OCI-LY3 (cell line): Measurements from ENCODE around the gene TNKS1BP1.

Experiments used
- CTCF ChIP-seq: fragments of 200-600, 300-600 bp; sonication (generic); IDR thresholded peaks from 2 replicates; pipeline ENCODE4 v1.5.1; 2014; ENCODE audit warnings: antibody characterized with exemption, low read length, low read depth
- EZH2phosphoT487 ChIP-seq: fragments of 200-600 bp; shearing (Covaris generic); IDR thresholded peaks from 2 replicates; pipeline ENCODE4 v1.6.1; 2018; ENCODE audit warnings: antibody characterized with exemption, mixed run types, low read depth

- TF ChIP-seq CTCF (no peak), EZH2phosphoT487 (no peak)
These were observed 20.7 kb downstream of the TNKS1BP1 start for GRCh38 chr11:57303990-57304579.
